ENCODE data around the gene CCL4. TPM values are rescaled to one million over a fixed set of nuclear protein-coding genes. Genes with fewer than 3 reads are reported as not detected.

The CCL4 gene
- total RNA-seq, 2 donors from 2014 or later: not detected

GRCh38 chr17:36127911-36128310, 24.3 kb downstream of the CCL4 start:
- H3K27ac Mint-ChIP-seq: no peak overlapping the region
- Histone ChIP-seq H3K27me3 (ENCODE audit: control insufficient read depth, insufficient read depth, low read length, poor library complexity, severe bottlenecking) (no peaks in the 10 kb centered on the region), H3K9me3 (ENCODE audit: control insufficient read depth, low read length) (peaks cover 22% of the 10 kb centered on the region), H3K4me1 (ENCODE audit: control insufficient read depth, insufficient read depth, low read length) (no peaks in the 10 kb centered on the region), H3K4me3 (ENCODE audit: low read length) (no peak overlapping the region), H3K36me3 (ENCODE audit: control insufficient read depth, insufficient read depth, low read length) (no peaks in the 10 kb centered on the region), H3K9ac (ENCODE audit: extremely low read depth, low read length, poor library complexity, severe bottlenecking) (no peak overlapping the region), H3K27ac (ENCODE audit: low read depth, low read length) (no peak overlapping the region)
- WGBS, 2 experiments (ENCODE audit: insufficient coverage in 1 of 2, insufficient read length in 1 of 2): 86 to 88% methylated on average over 4 to 6 of the region's 6 CpGs
- H3K36me3 Mint-ChIP-seq (ENCODE audit: low read depth): no peaks in the 10 kb centered on the region
- peaks cover 20% of the 10 kb centered on the region for H3K9me3 Mint-ChIP-seq
- no peak overlapping the region for H3K4me3 Mint-ChIP-seq
- H3K4me1 Mint-ChIP-seq: peaks cover 10% of the 10 kb centered on the region
- TF ChIP-seq CTCF (conservative IDR thresholded peaks at IDR 0.05): no peak
- no peaks in the 10 kb centered on the region for H3K27me3 Mint-ChIP-seq (ENCODE audit: insufficient read depth)
- DNase-seq: peak; percentile 77

- H3K4me3 ChIP-seq (ENCODE audit: low read length): no peak overlapping the region
- peaks cover 22% of the 10 kb centered on the region for H3K9me3 ChIP-seq (ENCODE audit: control insufficient read depth, low read length)
- no peak for DNase-seq
- peaks cover 10% of the 10 kb centered on the region for H3K4me1 Mint-ChIP-seq
- TF ChIP-seq CTCF (conservative IDR thresholded peaks at IDR 0.05): no peak
- H3K4me1 ChIP-seq (ENCODE audit: control insufficient read depth, insufficient read depth, low read length): no peaks in the 10 kb centered on the region
- H3K36me3 Mint-ChIP-seq (ENCODE audit: low read depth): no peaks in the 10 kb centered on the region
- 85 to 86% methylated on average over 4 of the region's 4 CpGs for WGBS, 2 experiments (ENCODE audit: insufficient coverage in 1 of 2, insufficient read length in 1 of 2)
- no peaks in the 10 kb centered on the region for H3K27me3 Mint-ChIP-seq (ENCODE audit: insufficient read depth)
- H3K27ac ChIP-seq (ENCODE audit: low read depth, low read length): no peak overlapping the region
- H3K9ac ChIP-seq (ENCODE audit: extremely low read depth, low read length, poor library complexity, severe bottlenecking): no peak overlapping the region
- H3K9me3 Mint-ChIP-seq: peaks cover 20% of the 10 kb centered on the region
- H3K4me3 Mint-ChIP-seq: no peak overlapping the region
- H3K27ac Mint-ChIP-seq: no peak overlapping the region
- no peaks in the 10 kb centered on the region for H3K27me3 ChIP-seq (ENCODE audit: control insufficient read depth, insufficient read depth, low read length, poor library complexity, severe bottlenecking)
- H3K36me3 ChIP-seq (ENCODE audit: control insufficient read depth, insufficient read depth, low read length): no peaks in the 10 kb centered on the region
These were observed 24.9 kb downstream of the CCL4 start for GRCh38 chr17:36128411-36128978.

GRCh38 chr17:36129616-36130015, 26.0 kb downstream of the CCL4 start:
- Mint-ChIP-seq H3K9me3 (peaks cover 20% of the 10 kb centered on the region), H3K4me1 (peaks cover 10% of the 10 kb centered on the region)
- H3K27me3 ChIP-seq (ENCODE audit: control insufficient read depth, insufficient read depth, low read length, poor library complexity, severe bottlenecking): no peaks in the 10 kb centered on the region

More at GRCh38 chr17:36129616-36130015, 26.0 kb downstream of the CCL4 start:
- Mint-ChIP-seq H3K4me3 (no peak overlapping the region), H3K27ac (no peak overlapping the region), H3K27me3 (ENCODE audit: insufficient read depth) (no peaks in the 10 kb centered on the region), H3K36me3 (ENCODE audit: low read depth) (no peaks in the 10 kb centered on the region)
- DNase-seq: no peak
- Histone ChIP-seq H3K36me3 (ENCODE audit: control insufficient read depth, insufficient read depth, low read length) (no peaks in the 10 kb centered on the region), H3K9me3 (ENCODE audit: control insufficient read depth, low read length) (peaks cover 15% of the 10 kb centered on the region), H3K9ac (ENCODE audit: extremely low read depth, low read length, poor library complexity, severe bottlenecking) (no peak overlapping the region), H3K27ac (ENCODE audit: low read depth, low read length) (no peak overlapping the region), H3K4me3 (ENCODE audit: low read length) (no peak overlapping the region), H3K4me1 (ENCODE audit: control insufficient read depth, insufficient read depth, low read length) (no peaks in the 10 kb centered on the region)
- TF ChIP-seq CTCF (conservative IDR thresholded peaks at IDR 0.05): no peak
- 86 to 89% methylated on average over 1 of the region's 1 CpG for WGBS, 2 experiments (ENCODE audit: insufficient coverage in 1 of 2, insufficient read length in 1 of 2)
